ENCODE results near the gene GTF2IRD1.
"Not testable (repeated sequence)": the region's sequence is repeated elsewhere in the genome, so short reads cannot be mapped to it uniquely, and the experiment has no call there.

Gene GTF2IRD1

GRCh38 chr7:74495112-74496086 lies 41.7 kb downstream of the GTF2IRD1 start:
- Histone ChIP-seq H4K20me1 (ENCODE audit: control insufficient read depth, insufficient read depth, low read depth, low read length) (peaks cover 5% of the 10 kb centered on the region; the same call in 1 of the 2 replicates), H3K27me3 (ENCODE audit: control insufficient read depth, low read length) (no peaks in the 10 kb centered on the region), H3K36me3 (ENCODE audit: control insufficient read depth, low read length) (peaks cover 37% of the 10 kb centered on the region), H3K27ac (ENCODE audit: low read depth, low read length) (peak overlapping the region; percentile 88), H3K4me1 (ENCODE audit: control insufficient read depth, low read length) (peaks cover 82% of the 10 kb centered on the region), H3K79me2 (ENCODE audit: control insufficient read depth, low read length) (peaks cover 91% of the 10 kb centered on the region), H3K4me3 (ENCODE audit: low read length) (peak overlapping the region; percentile 53), H3K9me3 (ENCODE audit: control insufficient read depth, insufficient read depth, low read length) (peaks cover 17% of the 10 kb centered on the region), H3K4me2 (ENCODE audit: low read length) (peak overlapping the region; percentile 67), H3K9me2 (replicated peaks; ENCODE audit: control insufficient read depth, low read length) (no peaks in the 10 kb centered on the region), H3F3A (ENCODE audit: control insufficient read depth, insufficient read depth) (peaks cover 57% of the 10 kb centered on the region)
- TF ChIP-seq EZH2phosphoT487 (IDR thresholded peaks at IDR 0.05; ENCODE audit: borderline replicate concordance, low read length): no peak
- no peak for TF ChIP-seq CTCF (IDR thresholded peaks at IDR 0.05; ENCODE audit: low read depth, low read length, poor library complexity, severe bottlenecking)

- TF ChIP-seq EZH2phosphoT487 (IDR thresholded peaks at IDR 0.05; ENCODE audit: borderline replicate concordance, low read length): no peak
- TF ChIP-seq CTCF (IDR thresholded peaks at IDR 0.05; ENCODE audit: low read depth, low read length, poor library complexity, severe bottlenecking): no peak
- peaks cover 94% of the 10 kb centered on the region for H3K79me2 ChIP-seq (ENCODE audit: control insufficient read depth, low read length)
- H3K4me3 ChIP-seq (ENCODE audit: low read length): peak overlapping the region; percentile 53
- H3F3A ChIP-seq (ENCODE audit: control insufficient read depth, insufficient read depth): peaks cover 54% of the 10 kb centered on the region
- H3K9me3 ChIP-seq (ENCODE audit: control insufficient read depth, insufficient read depth, low read length): peaks cover 17% of the 10 kb centered on the region
- H3K36me3 ChIP-seq (ENCODE audit: control insufficient read depth, low read length): peaks cover 36% of the 10 kb centered on the region
- peak overlapping the region; percentile 67 for H3K4me2 ChIP-seq (ENCODE audit: low read length)
- H3K4me1 ChIP-seq (ENCODE audit: control insufficient read depth, low read length): peaks cover 90% of the 10 kb centered on the region
- no peaks in the 10 kb centered on the region for H3K27me3 ChIP-seq (ENCODE audit: control insufficient read depth, low read length)
- no peaks in the 10 kb centered on the region for H3K9me2 ChIP-seq (replicated peaks; ENCODE audit: control insufficient read depth, low read length)
- H4K20me1 ChIP-seq (ENCODE audit: control insufficient read depth, insufficient read depth, low read depth, low read length): peaks cover 5% of the 10 kb centered on the region; the same call in 1 of the 2 replicates
- H3K27ac ChIP-seq (ENCODE audit: low read depth, low read length): peak overlapping the region; percentile 88
Observed at GRCh38 chr7:74496272-74496671, 42.6 kb downstream of the GTF2IRD1 start.

- Histone ChIP-seq H3K79me2 (ENCODE audit: control insufficient read depth, low read length) (peaks cover 94% of the 10 kb centered on the region), H3K4me3 (ENCODE audit: low read length) (peak overlapping the region; percentile 53), H3F3A (ENCODE audit: control insufficient read depth, insufficient read depth) (peaks cover 54% of the 10 kb centered on the region), H3K36me3 (ENCODE audit: control insufficient read depth, low read length) (peaks cover 38% of the 10 kb centered on the region), H3K9me3 (ENCODE audit: control insufficient read depth, insufficient read depth, low read length) (peaks cover 17% of the 10 kb centered on the region), H3K27ac (ENCODE audit: low read depth, low read length) (peak overlapping the region; percentile 88), H3K4me2 (ENCODE audit: low read length) (peak overlapping the region; percentile 67), H3K4me1 (ENCODE audit: control insufficient read depth, low read length) (peaks cover 95% of the 10 kb centered on the region)
- H4K20me1 ChIP-seq (ENCODE audit: control insufficient read depth, insufficient read depth, low read depth, low read length); H3K9me2 ChIP-seq (replicated peaks; ENCODE audit: control insufficient read depth, low read length); H3K27me3 ChIP-seq (ENCODE audit: control insufficient read depth, low read length): not testable (repeated sequence)
Observed at GRCh38 chr7:74496773-74497172, 43.1 kb downstream of the GTF2IRD1 start.

GRCh38 chr7:74498354-74498753 lies 44.6 kb downstream of the GTF2IRD1 start:
- Histone ChIP-seq H3K27me3 (ENCODE audit: control insufficient read depth, low read length) (no peaks in the 10 kb centered on the region), H3K9me2 (replicated peaks; ENCODE audit: control insufficient read depth, low read length) (no peaks in the 10 kb centered on the region), H3K27ac (ENCODE audit: low read depth, low read length) (peak overlapping the region; percentile 88), H3K4me2 (ENCODE audit: low read length) (peak overlapping the region; percentile 15; the same call in 1 of the 2 replicates), H4K20me1 (ENCODE audit: control insufficient read depth, insufficient read depth, low read depth, low read length) (peaks cover 5% of the 10 kb centered on the region; the same call in 1 of the 2 replicates), H3K79me2 (ENCODE audit: control insufficient read depth, low read length) (peaks cover 96% of the 10 kb centered on the region), H3K4me3 (ENCODE audit: low read length) (no peak overlapping the region; the same call in 1 of the 2 replicates), H3F3A (ENCODE audit: control insufficient read depth, insufficient read depth) (peaks cover 54% of the 10 kb centered on the region), H3K36me3 (ENCODE audit: control insufficient read depth, low read length) (peaks cover 38% of the 10 kb centered on the region), H3K4me1 (ENCODE audit: control insufficient read depth, low read length) (peaks cover 92% of the 10 kb centered on the region), H3K9me3 (ENCODE audit: control insufficient read depth, insufficient read depth, low read length) (peaks cover 17% of the 10 kb centered on the region)
- TF ChIP-seq EZH2phosphoT487 (IDR thresholded peaks at IDR 0.05; ENCODE audit: borderline replicate concordance, low read length): no peak
- TF ChIP-seq CTCF (IDR thresholded peaks at IDR 0.05; ENCODE audit: low read depth, low read length, poor library complexity, severe bottlenecking): no peak

Data from DOHH2 (cell line).